ENCODE measurements around the gene CCDC91. TPM values are rescaled to one million over a fixed set of nuclear protein-coding genes. Genes with fewer than 3 reads are reported as not detected.

The CCDC91 gene
- total RNA-seq, 3 donors from 2014 or later: 25.0 to 42.5 (median 27.8) TPM

GRCh38 chr12:28331130-28331529 lies 140.9 kb downstream of the CCDC91 start:
- no peak for ATAC-seq
- no peak for TF ChIP-seq CTCF (IDR thresholded peaks at IDR 0.05)

DNA sequence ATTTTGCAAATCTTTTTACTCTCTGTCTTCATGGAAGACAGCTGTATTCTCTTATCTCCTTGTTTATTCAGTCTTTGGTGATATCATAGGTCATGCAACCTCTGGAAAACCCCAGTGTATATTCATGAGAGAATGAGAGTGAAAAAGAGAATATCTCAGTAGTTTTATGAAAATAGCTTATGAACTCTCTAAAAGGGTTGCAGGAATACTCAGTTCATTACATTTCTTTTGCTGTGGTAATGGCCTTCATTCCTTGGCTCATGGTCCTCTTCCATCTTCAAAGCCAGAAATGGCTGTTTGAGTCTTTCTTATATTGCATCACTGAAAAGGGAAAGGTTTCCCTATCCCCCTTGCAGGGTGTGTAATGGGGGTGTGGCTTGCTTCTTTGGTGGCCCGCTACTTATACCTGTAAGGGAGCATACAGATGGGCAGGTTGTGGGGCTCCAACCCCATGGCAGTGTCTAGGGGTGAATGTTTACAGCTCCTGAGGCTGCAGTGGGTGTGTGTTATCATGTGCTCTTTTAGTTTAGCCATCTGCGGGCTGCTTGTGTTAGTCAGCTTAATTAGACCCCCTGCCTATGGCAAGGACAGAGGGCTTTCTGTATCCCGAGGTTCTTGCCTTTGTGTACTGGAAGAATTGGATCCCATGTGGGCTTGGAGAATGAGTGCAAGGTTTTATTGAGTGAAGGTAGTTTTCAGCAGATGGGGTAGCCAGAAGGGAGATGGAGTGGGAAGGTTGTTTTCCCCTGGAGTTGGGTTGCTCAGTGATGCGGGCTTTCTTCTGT lies 150.2 kb downstream of the CCDC91 start:
- no peak for ATAC-seq

More at GRCh38 chr12:28331130-28331529, 140.9 kb downstream of the CCDC91 start:
- H3K36me3 ChIP-seq (ENCODE audit: low read depth): no peaks in the 10 kb centered on the region
- intact Hi-C loops (cut with DNase I, micrococcal nuclease): no loop called here
- H3K4me3 ChIP-seq: no peak overlapping the region
- no peaks in the 10 kb centered on the region for H3K9me3 ChIP-seq
- no peak for DNase-seq
- H3K4me1 ChIP-seq (ENCODE audit: low read depth): no peaks in the 10 kb centered on the region

GRCh38 chr12:28343713-28344112 lies 153.5 kb downstream of the CCDC91 start:
- no peaks in the 10 kb centered on the region for H3K36me3 ChIP-seq (ENCODE audit: low read depth)
- no peaks in the 10 kb centered on the region for H3K9me3 ChIP-seq
- ATAC-seq (no peak), DNase-seq (no peak)
- H3K4me3 ChIP-seq: no peak overlapping the region
- no peak for TF ChIP-seq CTCF (IDR thresholded peaks at IDR 0.05)
- intact Hi-C loops (cut with DNase I, micrococcal nuclease): no loop called here
- no peaks in the 10 kb centered on the region for H3K4me1 ChIP-seq (ENCODE audit: low read depth)

More for the DNA sequence above, 150.2 kb downstream of the CCDC91 start:
- TF ChIP-seq CTCF (IDR thresholded peaks at IDR 0.05): no peak
- H3K4me1 ChIP-seq (ENCODE audit: low read depth): no peaks in the 10 kb centered on the region
- no peak overlapping the region for H3K4me3 ChIP-seq
- no peaks in the 10 kb centered on the region for H3K9me3 ChIP-seq
- DNase-seq: no peak
- no peaks in the 10 kb centered on the region for H3K36me3 ChIP-seq (ENCODE audit: low read depth)
- intact Hi-C loops (cut with DNase I, micrococcal nuclease): no loop called here

- H3K36me3 ChIP-seq (ENCODE audit: low read depth): no peaks in the 10 kb centered on the region
- no peak for DNase-seq
- ATAC-seq: no peak
- H3K4me3 ChIP-seq: no peak overlapping the region
- TF ChIP-seq CTCF (IDR thresholded peaks at IDR 0.05): no peak
- no peaks in the 10 kb centered on the region for H3K9me3 ChIP-seq
- intact Hi-C loops (cut with DNase I, micrococcal nuclease): no loop called here
- H3K4me1 ChIP-seq (ENCODE audit: low read depth): no peaks in the 10 kb centered on the region
Measured at GRCh38 chr12:28346567-28346966, 156.3 kb downstream of the CCDC91 start.

DNA sequence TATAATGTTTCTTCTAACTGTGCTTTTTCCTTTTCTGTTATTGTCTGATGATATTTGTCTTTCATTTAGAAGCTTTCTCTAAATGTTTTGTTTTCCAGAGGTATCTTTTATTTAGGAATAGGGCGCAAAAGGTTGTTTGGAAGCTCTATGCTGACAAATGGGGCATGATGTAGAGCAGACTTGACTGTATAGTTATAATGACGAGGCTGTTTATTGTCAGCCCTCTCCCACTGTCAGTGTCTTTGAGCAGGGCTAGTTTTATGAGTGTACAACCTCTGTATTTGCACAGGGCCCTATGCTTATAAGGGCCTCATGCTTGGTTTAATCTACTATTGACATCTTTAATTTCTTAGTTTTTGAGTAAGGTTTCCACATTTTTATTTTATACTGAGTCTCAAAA lies 158.9 kb downstream of the CCDC91 start:
- intact Hi-C loops (cut with DNase I, micrococcal nuclease): no loop called here
- H3K4me3 ChIP-seq: no peak overlapping the region
- H3K36me3 ChIP-seq (ENCODE audit: low read depth): no peaks in the 10 kb centered on the region
- no peaks in the 10 kb centered on the region for H3K9me3 ChIP-seq
- ATAC-seq (no peak), DNase-seq (no peak)
- no peaks in the 10 kb centered on the region for H3K4me1 ChIP-seq (ENCODE audit: low read depth)
- TF ChIP-seq CTCF (IDR thresholded peaks at IDR 0.05): no peak

All from mucosa of descending colon (tissue), 3 donors.